Glutamatergic neuron (in vitro differentiated cells): ENCODE results near the gene SLC19A2. TPM values are rescaled to one million over a fixed set of nuclear protein-coding genes. Genes with fewer than 3 reads are reported as not detected.

Experiments
- DNase-seq: peaks from one replicate; pipeline ENCODE4 v3.0.0; 2022
- H3K27ac Mint-ChIP-seq: one replicate; pipeline ENCODE4 v1.8.0; 2020; ENCODE audit warnings: mild to moderate bottlenecking, mixed read lengths, inconsistent platforms; ENCODE audit not compliant: unreplicated experiment
- H3K27me3 Mint-ChIP-seq: one replicate; pipeline ENCODE4 v1.8.0; 2020; ENCODE audit warnings: mild to moderate bottlenecking, moderate library complexity, mixed read lengths, inconsistent platforms; ENCODE audit not compliant: unreplicated experiment
- H3K36me3 Mint-ChIP-seq: one replicate; pipeline ENCODE4 v1.8.0; 2020; ENCODE audit warnings: mild to moderate bottlenecking, mixed read lengths, inconsistent platforms; ENCODE audit not compliant: unreplicated experiment
- H3K4me1 Mint-ChIP-seq: one replicate; pipeline ENCODE4 v1.8.0; 2020; ENCODE audit warnings: mild to moderate bottlenecking, low read depth, mixed read lengths, inconsistent platforms; ENCODE audit not compliant: unreplicated experiment
- H3K4me3 Mint-ChIP-seq: one replicate; pipeline ENCODE4 v1.8.0; 2020; ENCODE audit warnings: mild to moderate bottlenecking, mixed read lengths, inconsistent platforms; ENCODE audit not compliant: unreplicated experiment
- H3K9me3 Mint-ChIP-seq: one replicate; pipeline ENCODE4 v1.8.0; 2020; ENCODE audit warnings: mild to moderate bottlenecking, moderate library complexity, mixed read lengths, inconsistent platforms; ENCODE audit not compliant: unreplicated experiment
- CTCF ChIP-seq: fragments of 200-600 bp; sonication (generic); IDR thresholded peaks from one replicate; pipeline ENCODE4 v1.5.0; 2021; ENCODE audit not compliant: partially characterized antibody, unreplicated experiment
- total RNA-seq: library from RNA; stranded (reverse); fragmentation: NEBNext Ultra II Directional; extraction: Animal tissue kit (Norgen Biotek cat#: 25700); gene quantifications from one replicate; pipeline ENCODE4 v1.2.1, GENCODE V29; 2021; ENCODE audit not compliant: unreplicated experiment

Gene SLC19A2
- total RNA-seq, 1 donor from 2014 or later = 12.8 TPM

DNA sequence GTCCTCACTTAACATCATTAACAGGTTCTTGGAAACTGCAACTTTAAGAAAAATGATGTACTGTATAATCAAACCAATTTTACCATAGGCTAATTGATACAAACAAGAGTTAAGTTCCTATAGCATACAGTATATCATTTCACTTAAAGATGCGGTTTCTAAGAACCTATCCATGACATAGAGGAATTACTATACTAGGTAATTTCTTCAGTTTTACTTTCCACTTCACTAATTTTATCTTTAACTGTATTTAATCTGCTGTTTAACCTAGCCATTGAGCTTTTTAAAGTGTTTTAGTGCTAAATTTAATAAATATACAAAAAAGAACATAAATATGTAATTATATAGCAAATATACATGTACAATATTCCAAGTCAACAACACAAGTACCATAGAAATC is 28.3 kb downstream of the SLC19A2 start:
- H3K4me3 Mint-ChIP-seq = no peak overlapping the region
- no peak for DNase-seq
- H3K36me3 Mint-ChIP-seq = peaks cover 7% of the 10 kb centered on the region
- H3K27ac Mint-ChIP-seq = no peak overlapping the region
- peaks cover 1% of the 10 kb centered on the region for H3K9me3 Mint-ChIP-seq
- TF ChIP-seq CTCF = no peak
- H3K27me3 Mint-ChIP-seq = peaks cover 4% of the 10 kb centered on the region
- H3K4me1 Mint-ChIP-seq = no peaks in the 10 kb centered on the region

DNA sequence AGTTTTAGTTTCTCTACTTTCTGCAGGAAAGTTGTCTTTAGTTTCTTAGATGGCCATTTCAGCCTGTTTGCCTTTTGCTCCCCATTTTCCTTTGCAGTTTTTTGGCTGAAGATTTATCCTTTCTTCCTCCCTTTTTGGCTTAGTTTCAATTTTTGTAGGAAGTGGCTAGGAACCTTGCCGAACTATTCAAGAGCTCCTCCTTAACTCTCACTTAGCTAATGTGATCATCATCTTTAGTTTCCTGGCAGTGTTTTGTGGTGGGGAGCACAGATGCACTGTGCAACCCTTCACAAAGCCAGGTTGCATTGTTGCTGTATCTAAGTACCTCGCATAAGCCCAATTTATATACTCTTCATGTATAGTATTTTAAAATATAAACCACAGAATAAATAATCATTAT is 29.7 kb downstream of the SLC19A2 start:
- peaks cover 2% of the 10 kb centered on the region for H3K27me3 Mint-ChIP-seq
- no peak for DNase-seq
- H3K4me1 Mint-ChIP-seq = no peaks in the 10 kb centered on the region
- H3K36me3 Mint-ChIP-seq = peaks cover 7% of the 10 kb centered on the region
- no peak overlapping the region for H3K27ac Mint-ChIP-seq
- TF ChIP-seq CTCF = no peak
- peaks cover 1% of the 10 kb centered on the region for H3K9me3 Mint-ChIP-seq
- no peak overlapping the region for H3K4me3 Mint-ChIP-seq

- H3K27ac Mint-ChIP-seq = no peak overlapping the region
- H3K4me3 Mint-ChIP-seq = no peak overlapping the region
- peaks cover 7% of the 10 kb centered on the region for H3K36me3 Mint-ChIP-seq
- TF ChIP-seq CTCF = no peak
- no peak for DNase-seq
- H3K9me3 Mint-ChIP-seq = no peaks in the 10 kb centered on the region
- H3K27me3 Mint-ChIP-seq = no peaks in the 10 kb centered on the region
- no peaks in the 10 kb centered on the region for H3K4me1 Mint-ChIP-seq
These were observed 32.8 kb downstream of the SLC19A2 start for GRCh38 chr1:169452921-169453320.

DNA sequence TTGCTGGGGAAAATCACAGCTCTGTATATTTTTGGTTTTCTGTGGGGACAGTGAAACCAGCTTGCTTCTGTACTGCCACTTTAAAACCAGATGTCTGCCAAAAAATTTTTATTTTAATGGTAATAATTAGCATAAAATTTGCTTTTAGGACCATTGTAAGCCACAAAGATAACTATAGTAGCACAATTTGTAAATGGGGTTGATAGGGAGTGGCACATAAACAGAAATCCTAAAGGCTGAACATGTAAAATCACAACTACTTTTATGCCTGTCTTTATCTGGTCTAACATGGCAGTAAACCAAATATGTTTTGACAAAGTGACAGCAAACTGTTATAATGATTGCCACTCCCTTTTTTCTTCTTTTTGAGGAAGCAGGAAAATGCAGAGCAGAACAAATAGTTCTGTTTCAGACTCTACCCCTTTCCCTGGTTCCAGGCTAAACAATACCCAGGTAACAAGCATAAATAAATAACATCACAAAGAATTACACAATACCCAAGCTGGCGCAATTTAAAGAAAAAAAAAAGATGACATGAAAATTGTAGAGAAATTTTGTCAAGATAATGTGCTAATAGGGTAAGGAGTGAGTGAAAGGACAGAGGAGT is 34.4 kb downstream of the SLC19A2 start:
- H3K9me3 Mint-ChIP-seq = no peaks in the 10 kb centered on the region
- H3K27me3 Mint-ChIP-seq = no peaks in the 10 kb centered on the region
- H3K4me1 Mint-ChIP-seq = no peaks in the 10 kb centered on the region
- no peak for DNase-seq
- TF ChIP-seq CTCF = no peak
- H3K4me3 Mint-ChIP-seq = no peak overlapping the region
- no peaks in the 10 kb centered on the region for H3K36me3 Mint-ChIP-seq
- H3K27ac Mint-ChIP-seq = no peak overlapping the region

DNA sequence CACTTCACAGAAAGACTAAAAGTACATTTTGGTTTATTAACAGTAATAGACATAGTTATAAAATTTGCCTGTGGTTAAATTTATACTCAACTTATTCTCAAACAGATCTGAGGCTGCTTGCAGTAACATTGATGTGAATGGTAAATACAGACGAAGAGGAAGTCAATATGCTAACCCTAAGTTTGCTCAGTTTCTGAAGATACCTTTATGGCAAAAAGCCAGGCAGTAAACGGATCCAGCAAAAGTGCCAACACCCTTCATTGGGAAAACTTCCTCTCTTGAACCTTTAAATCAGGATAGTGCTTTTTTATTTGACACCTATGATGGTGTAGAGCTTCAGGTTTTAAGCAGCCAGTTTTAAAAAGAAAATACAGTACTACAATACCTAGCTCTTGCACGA is 41.8 kb downstream of the SLC19A2 start:
- TF ChIP-seq CTCF = no peak
- Mint-ChIP-seq H3K4me3 (no peak overlapping the region), H3K27ac (no peak overlapping the region), H3K27me3 (peaks cover 4% of the 10 kb centered on the region), H3K36me3 (no peaks in the 10 kb centered on the region), H3K9me3 (peaks cover 3% of the 10 kb centered on the region), H3K4me1 (no peaks in the 10 kb centered on the region)
- DNase-seq = no peak
